ENCODE measurements around the gene SERPINB6. TPM values are rescaled to one million over a fixed set of nuclear protein-coding genes. Genes with fewer than 3 reads are reported as not detected.

SERPINB6 gene
- total and polyA plus RNA-seq, 2 of the 4 experiments (the other 2 are of a cell fraction), result 37.1 to 91.1 TPM

GRCh38 chr6:2949121-2949520 is 22.2 kb downstream of the SERPINB6 start:
- Histone ChIP-seq H3K56ac (ENCODE audit: extremely low read depth, insufficient read depth, low read length) (no peak overlapping the region), H2BK5ac (ENCODE audit: low read depth, low read length, poor library complexity, severe bottlenecking) (no peak overlapping the region), H3K36me3 (ENCODE audit: control insufficient read depth, insufficient read depth, low read length) (peaks cover 35% of the 10 kb centered on the region), H4K20me1 (ENCODE audit: insufficient read depth, low read length) (no peaks in the 10 kb centered on the region), H4K5ac (ENCODE audit: low read depth, low read length) (no peak overlapping the region), H2AK9ac (replicated peaks; ENCODE audit: low read depth, low read length, poor library complexity) (no peak overlapping the region), H3K9me3 (ENCODE audit: control insufficient read depth, insufficient read depth, low read length) (no peaks in the 10 kb centered on the region), H3K4ac (ENCODE audit: low read depth, low read length) (no peak overlapping the region), H2BK20ac (ENCODE audit: low read depth, low read length) (no peak overlapping the region), H3K9ac (ENCODE audit: low read depth, low read length) (no peak overlapping the region), H3K27ac (ENCODE audit: insufficient read depth, low read length) (no peak overlapping the region), H4K91ac (ENCODE audit: insufficient read depth, low read depth, low read length) (no peak overlapping the region), H2BK15ac (ENCODE audit: low read depth, low read length) (no peak overlapping the region), H3K14ac (replicated peaks; ENCODE audit: low read depth, low read length) (no peak overlapping the region), H3K27me3 (ENCODE audit: control insufficient read depth, insufficient read depth, low read length) (no peaks in the 10 kb centered on the region), H2AK5ac (ENCODE audit: low read depth, low read length) (no peak overlapping the region), H3K79me1 (ENCODE audit: low read depth in 1 of 2, low read length in 2 of 2) (peaks cover 14 to 35% of the 10 kb centered on the region in 2 experiments; a peak in 3 of 4 replicates), H3K18ac (ENCODE audit: low read depth, low read length) (no peak overlapping the region), H2BK120ac (ENCODE audit: low read depth, low read length) (no peak overlapping the region), H3K4me3 (ENCODE audit: insufficient read depth, low read depth, low read length) (no peak overlapping the region), H3K9me1 (ENCODE audit: insufficient read depth, low read length) (peaks cover 6% of the 10 kb centered on the region; the same call in 1 of the 2 replicates), H3K4me1 (ENCODE audit: control insufficient read depth, insufficient read depth, low read length) (peaks cover 2% of the 10 kb centered on the region; the same call in 1 of the 2 replicates), H3K4me2 (ENCODE audit: low read depth, low read length) (no peak overlapping the region), H4K8ac (ENCODE audit: low read depth in 2 of 2, low read length in 2 of 2) (no peak overlapping the region), H3K23ac (ENCODE audit: low read depth, low read length) (no peak overlapping the region), H2AFZ (replicated peaks; ENCODE audit: low read length, poor library complexity) (no peak overlapping the region)
- no peak for DNase-seq
- dilution Hi-C loops (cut with HindIII; ENCODE audit: low sequenced_read_pairs, unreplicated experiment) (no loop called here), intact Hi-C loops (cut with micrococcal nuclease) (no loop called here), in situ Hi-C loops (cut with MboI; ENCODE audit: low sequenced_read_pairs) (no loop called here)
- TF ChIP-seq POLR2A (IDR thresholded peaks at IDR 0.05; ENCODE audit: low read depth, low read length) (no peak), RCOR1 (IDR thresholded peaks at IDR 0.05; ENCODE audit: insufficient replicate concordance, low read length) (no peak), BHLHE40 (IDR thresholded peaks at IDR 0.05; ENCODE audit: low read depth, low read length) (no peak), MAFK (IDR thresholded peaks at IDR 0.05; ENCODE audit: low read depth, low read length) (no peak), MAZ (IDR thresholded peaks at IDR 0.05; ENCODE audit: borderline replicate concordance, low read depth, low read length) (no peak), CHD1 (IDR thresholded peaks at IDR 0.05; ENCODE audit: low read depth, low read length) (no peak), RFX5 (IDR thresholded peaks at IDR 0.05; ENCODE audit: low read depth, low read length) (no peak), MXI1 (IDR thresholded peaks at IDR 0.05; ENCODE audit: borderline replicate concordance, low read depth, low read length) (no peak), FOS (IDR thresholded peaks at IDR 0.05; ENCODE audit: low read depth, low read length) (no peak), CTCF (conservative IDR thresholded peaks at IDR 0.05; ENCODE audit: low read depth, low read length) (no peak), CEBPB (IDR thresholded peaks at IDR 0.05; ENCODE audit: low read depth, low read length) (no peak), RAD21 (IDR thresholded peaks at IDR 0.05; ENCODE audit: low read length) (no peak), NFE2L2 (IDR thresholded peaks at IDR 0.05; ENCODE audit: low read depth, low read length) (no peak), SMC3 (IDR thresholded peaks at IDR 0.05; ENCODE audit: low read depth, low read length) (no peak)
- TF ChIP-seq, protein P1, sequence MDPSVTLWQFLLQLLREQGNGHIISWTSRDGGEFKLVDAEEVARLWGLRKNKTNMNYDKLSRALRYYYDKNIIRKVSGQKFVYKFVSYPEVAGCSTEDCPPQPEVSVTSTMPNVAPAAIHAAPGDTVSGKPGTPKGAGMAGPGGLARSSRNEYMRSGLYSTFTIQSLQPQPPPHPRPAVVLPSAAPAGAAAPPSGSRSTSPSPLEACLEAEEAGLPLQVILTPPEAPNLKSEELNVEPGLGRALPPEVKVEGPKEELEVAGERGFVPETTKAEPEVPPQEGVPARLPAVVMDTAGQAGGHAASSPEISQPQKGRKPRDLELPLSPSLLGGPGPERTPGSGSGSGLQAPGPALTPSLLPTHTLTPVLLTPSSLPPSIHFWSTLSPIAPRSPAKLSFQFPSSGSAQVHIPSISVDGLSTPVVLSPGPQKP (IDR thresholded peaks at IDR 0.05; ENCODE audit: borderline replicate concordance, low read depth, low read length), result no peak
- TF ChIP-seq, protein P2, sequence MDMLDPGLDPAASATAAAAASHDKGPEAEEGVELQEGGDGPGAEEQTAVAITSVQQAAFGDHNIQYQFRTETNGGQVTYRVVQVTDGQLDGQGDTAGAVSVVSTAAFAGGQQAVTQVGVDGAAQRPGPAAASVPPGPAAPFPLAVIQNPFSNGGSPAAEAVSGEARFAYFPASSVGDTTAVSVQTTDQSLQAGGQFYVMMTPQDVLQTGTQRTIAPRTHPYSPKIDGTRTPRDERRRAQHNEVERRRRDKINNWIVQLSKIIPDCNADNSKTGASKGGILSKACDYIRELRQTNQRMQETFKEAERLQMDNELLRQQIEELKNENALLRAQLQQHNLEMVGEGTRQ (IDR thresholded peaks at IDR 0.05; ENCODE audit: low read depth, low read length), result no peak
- ChIA-PET POLR2A (ENCODE audit: unreplicated experiment) (no interaction called here), CTCF (no interaction called here)
- BruUV-seq (replicated peaks), result no TSS peak
- ATAC-seq (ENCODE audit: low read depth), result no peak
- WGBS, 2 experiments (ENCODE audit: extremely low coverage in 2 of 2, insufficient read length in 1 of 2), result 97% methylated on average over 6 of the region's 12 CpGs; no CpG with 5 or more reads in 1 of the 2 experiments
